PC-3 (cell line): ENCODE measurements around the gene FYTTD1. TPM values are rescaled to one million over a fixed set of nuclear protein-coding genes. Genes with fewer than 3 reads are reported as not detected.
"Not testable (repeated sequence)": the region's sequence is repeated elsewhere in the genome, so short reads cannot be mapped to it uniquely, and the experiment has no call there.

Experiments
- ATAC-seq: fragments of 200-7000 bp; cut with Tn5 transposase; 2 replicates; pipeline ENCODE4 v1.9.1; 2020; ENCODE audit warnings: mild to moderate bottlenecking, moderate library complexity
- BruUV-seq: library from RNA; stranded (reverse); fragments of 400-500 nt; replicated peaks from 2 replicates; lab custom pipeline; 2021; lab: Mats Ljungman, UMichigan
- CTCF ChIA-PET: fragments of 300-600 bp; sonication (Branson Sonifier 250); formaldehyde crosslinking; loops from one replicate; lab custom pipeline; 2022; ENCODE audit warnings: antibody characterized with exemption; lab: Charles Lee
- POLR2A ChIA-PET: fragments of 300-600 bp; sonication (Branson Sonifier 250); formaldehyde crosslinking; loops from one replicate; lab custom pipeline; 2022; ENCODE audit warnings: antibody characterized with exemption; ENCODE audit not compliant: unreplicated experiment; lab: Charles Lee
- DNase-seq: peaks from one replicate; pipeline ENCODE4 v3.0.0-alpha.2; 2015
- H2AFZ ChIP-seq: fragments of 300-600 bp; sonication (generic); 2 replicates; pipeline ENCODE4 v1.6.0; 2016; ENCODE audit warnings: antibody characterized with exemption, low read length
- H3F3A ChIP-seq: fragments of 300-600 bp; sonication (generic); one replicate; pipeline ENCODE4 v1.6.0; 2017; ENCODE audit warnings: antibody characterized with exemption, low read length, control low read depth, mild to moderate bottlenecking; ENCODE audit not compliant: unreplicated experiment
- H3K27ac ChIP-seq: fragments of 300-600 bp; sonication (generic); 2 replicates; pipeline ENCODE4 v1.5.1; 2016; ENCODE audit warnings: mild to moderate bottlenecking, low read length
- H3K27me3 ChIP-seq: fragments of 300-600 bp; sonication (generic); 2 replicates; pipeline ENCODE4 v1.6.1; 2016; ENCODE audit warnings: low read length, mixed read lengths
- H3K36me3 ChIP-seq: fragments of 300-600 bp; sonication (generic); 2 replicates; pipeline ENCODE4 v1.6.1; 2016; ENCODE audit warnings: low read depth, mixed run types, low read length, mixed read lengths
- H3K4me1 ChIP-seq: fragments of 300-600 bp; sonication (generic); 2 replicates; pipeline ENCODE4 v1.5.1; 2016; ENCODE audit warnings: low read length; ENCODE audit not compliant: insufficient read depth
- H3K4me2 ChIP-seq: fragments of 300-600 bp; sonication (generic); 2 replicates; pipeline ENCODE4 v1.6.0; 2016; ENCODE audit warnings: low read length
- H3K4me3 ChIP-seq: fragments of 300-600 bp; sonication (generic); 2 replicates; pipeline ENCODE4 v1.5.1; 2016; ENCODE audit warnings: mild to moderate bottlenecking, low read length, mixed read lengths
- H3K79me2 ChIP-seq: fragments of 300-600 bp; sonication (generic); 2 replicates; pipeline ENCODE4 v1.6.1; 2017; ENCODE audit warnings: low read length, mixed read lengths
- H3K9ac ChIP-seq: fragments of 300-600 bp; sonication (generic); 2 replicates; pipeline ENCODE4 v1.6.0; 2016; ENCODE audit warnings: mild to moderate bottlenecking, low read length
- H3K9me2 ChIP-seq: fragments of 300-600 bp; sonication (generic); replicated peaks from 2 replicates; pipeline ENCODE4 v1.6.1; 2016; ENCODE audit warnings: mixed run types, low read length, mixed read lengths
- H3K9me3 ChIP-seq: fragments of 300-600 bp; sonication (generic); 2 replicates; pipeline ENCODE4 v1.6.1; 2016; ENCODE audit warnings: low read length, mixed read lengths
- H4K20me1 ChIP-seq: fragments of 300-600 bp; sonication (generic); 2 replicates; pipeline ENCODE4 v1.6.1; 2016; ENCODE audit warnings: low read length, mixed read lengths
- CTCF ChIP-seq: fragments of 300-600 bp; sonication (generic); conservative IDR thresholded peaks from 2 replicates; pipeline ENCODE4 v1.5.1; 2017; ENCODE audit warnings: antibody characterized with exemption, low read depth, mild to moderate bottlenecking, low read length
- EZH2 ChIP-seq: fragments of 300-600 bp; sonication (generic); IDR thresholded peaks from one replicate; pipeline ENCODE4 v1.6.1; 2017; ENCODE audit warnings: antibody characterized with exemption, mild to moderate bottlenecking, low read length; ENCODE audit not compliant: unreplicated experiment
- EZH2phosphoT487 ChIP-seq: fragments of 300-600 bp; sonication (generic); IDR thresholded peaks from 2 replicates; pipeline ENCODE4 v1.6.1; 2018; ENCODE audit warnings: mild to moderate bottlenecking, antibody characterized with exemption, low read length, borderline replicate concordance
- intact Hi-C: fragments of 100-400 bp; cut with micrococcal nuclease; formaldehyde crosslinking; loops from 2 replicates; pipeline ENCODE4 v1.9.0; 2023
- total RNA-seq: library from RNA; depleted of rRNA; stranded (reverse); fragments of >200 nt; gene quantifications from 2 replicates; pipeline ENCODE4 v1.2.3, GENCODE V29; 2014

The FYTTD1 gene
- total RNA-seq, 1 experiment from 2014 or later, result 85.4 TPM

GRCh38 chr3:197728487-197728886 lies 21.2 kb upstream of the FYTTD1 start:
- ATAC-seq (no peak), DNase-seq (no peak)
- Histone ChIP-seq H3K27ac (no peak overlapping the region), H3K79me2 (peaks cover 19% of the 10 kb centered on the region), H4K20me1 (no peaks in the 10 kb centered on the region), H3K36me3 (0 out of 2 replicates have a peak, but pooled peaks cover 2% of the 10 kb centered on the region), H3K4me3 (no peak overlapping the region), H3K9me2 (no peaks in the 10 kb centered on the region), H2AFZ (no peak overlapping the region), H3K4me2 (no peak overlapping the region), H3K4me1 (peaks cover 9% of the 10 kb centered on the region), H3K27me3 (no peaks in the 10 kb centered on the region), H3K9ac (no peak overlapping the region), H3K9me3 (no peaks in the 10 kb centered on the region), H3F3A (no peaks in the 10 kb centered on the region)
- no TSS peak for BruUV-seq
- ChIA-PET CTCF (no interaction called here), POLR2A (no interaction called here)
- no peak for TF ChIP-seq EZH2
- no peak for TF ChIP-seq EZH2phosphoT487
- no peak for TF ChIP-seq CTCF
- intact Hi-C loops, result no loop called here

- ChIA-PET CTCF (interaction anchor here (0.5 kb wide), 1 partner anchor 27 kb away, joined by 5 read pairs; no protein-coding TSS in a partner anchor), POLR2A (no interaction called here)
- Histone ChIP-seq H4K20me1 (no peaks in the 10 kb centered on the region), H3K36me3 (no peaks in the 10 kb centered on the region), H3K79me2 (peaks cover 32% of the 10 kb centered on the region), H2AFZ (peak overlapping the region; percentile 15; the same call in 1 of the 2 replicates), H3K4me2 (peak overlapping the region; percentile 71), H3K4me3 (no peak overlapping the region), H3K4me1 (peaks cover 12% of the 10 kb centered on the region), H3K9me2 (no peaks in the 10 kb centered on the region), H3K9ac (peak overlapping the region; percentile 1; the same call in 1 of the 2 replicates), H3K9me3 (no peaks in the 10 kb centered on the region), H3K27me3 (no peaks in the 10 kb centered on the region), H3F3A (no peaks in the 10 kb centered on the region), H3K27ac (peak overlapping the region; percentile 34)
- TF ChIP-seq CTCF (no peak), EZH2 (no peak), EZH2phosphoT487 (no peak)
- ATAC-seq, result peak; percentile 99
- peak; percentile 83 for DNase-seq
- intact Hi-C loops, result no loop called here
- BruUV-seq, result no TSS peak
Measured at GRCh38 chr3:197730200-197730599, 19.5 kb upstream of the FYTTD1 start.

- peaks cover 17% of the 10 kb centered on the region for H3K4me1 ChIP-seq
- H3K9ac ChIP-seq, H3K4me2 ChIP-seq, H3K27ac ChIP-seq, H3K4me3 ChIP-seq, intact Hi-C loops, H3F3A ChIP-seq, H2AFZ ChIP-seq, H3K27me3 ChIP-seq, CTCF ChIA-PET, H3K9me2 ChIP-seq, H3K9me3 ChIP-seq, ATAC-seq, POLR2A ChIA-PET, BruUV-seq, H3K36me3 ChIP-seq, DNase-seq, H4K20me1 ChIP-seq: not testable (repeated sequence)
- peaks cover 37% of the 10 kb centered on the region for H3K79me2 ChIP-seq
Measured at GRCh38 chr3:197730770-197731169, 18.9 kb upstream of the FYTTD1 start.

- H3K9me3 ChIP-seq, H3K4me3 ChIP-seq, H4K20me1 ChIP-seq, CTCF ChIA-PET, H2AFZ ChIP-seq, H3K36me3 ChIP-seq, H3K27ac ChIP-seq, intact Hi-C loops, DNase-seq, H3K4me2 ChIP-seq, POLR2A ChIA-PET, H3F3A ChIP-seq, H3K27me3 ChIP-seq, H3K9ac ChIP-seq, H3K9me2 ChIP-seq, BruUV-seq, ATAC-seq: not testable (repeated sequence)
- H3K79me2 ChIP-seq, result peaks cover 44% of the 10 kb centered on the region
- peaks cover 17% of the 10 kb centered on the region for H3K4me1 ChIP-seq
Measured at GRCh38 chr3:197731483-197731882, 18.2 kb upstream of the FYTTD1 start.
